ENCODE data around the gene ELF1.

ELF1 gene

DNA sequence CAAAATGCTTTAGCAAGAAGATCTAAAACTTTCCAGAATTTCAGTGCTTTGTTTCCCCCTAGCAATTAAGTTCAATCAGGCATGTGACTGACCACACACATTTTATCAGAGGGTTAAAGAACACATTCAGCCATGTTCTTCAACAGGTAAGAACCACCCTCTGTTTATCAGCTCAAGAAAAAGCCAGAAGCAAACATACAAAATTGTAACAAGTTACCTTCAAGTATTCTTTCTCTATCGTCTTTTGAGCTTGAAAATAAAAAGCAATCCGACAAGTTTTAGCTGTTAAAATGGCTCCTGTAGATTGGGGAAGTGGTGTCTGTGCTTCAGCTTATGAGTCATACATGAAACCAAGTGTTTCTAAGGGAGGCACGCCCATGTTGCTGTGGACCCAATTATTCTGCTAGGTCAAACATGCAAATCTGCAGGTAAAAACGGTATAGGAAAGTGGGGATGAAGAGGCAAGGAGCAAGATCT is at the start of gene ELF1:
ELF1 (minus strand) TSS at position 306 of the 477 bp plus-strand sequence. CDS start 37,262 bp downstream, outside the sequence.
- no peak within 1 kb of the TSS for H3K4me3 ChIP-seq (ENCODE audit: low read length)
- no peak within 1 kb of the TSS for H3K27ac ChIP-seq (ENCODE audit: low read length)
- peaks cover 28% of the 10 kb centered on the region for H3K4me1 ChIP-seq (ENCODE audit: control insufficient read depth, low read depth, low read length)
- H3K36me3 ChIP-seq (ENCODE audit: control insufficient read depth, low read depth, low read length) = no peaks in the 10 kb centered on the region
- no peak within 1 kb of the TSS for H3K9ac ChIP-seq (ENCODE audit: low read length)
- H3K27me3 ChIP-seq (ENCODE audit: control insufficient read depth, insufficient read depth, low read length) = no peaks in the 10 kb centered on the region
- H3K9me3 ChIP-seq (ENCODE audit: control insufficient read depth, low read depth, low read length) = no peaks in the 10 kb centered on the region

DNA sequence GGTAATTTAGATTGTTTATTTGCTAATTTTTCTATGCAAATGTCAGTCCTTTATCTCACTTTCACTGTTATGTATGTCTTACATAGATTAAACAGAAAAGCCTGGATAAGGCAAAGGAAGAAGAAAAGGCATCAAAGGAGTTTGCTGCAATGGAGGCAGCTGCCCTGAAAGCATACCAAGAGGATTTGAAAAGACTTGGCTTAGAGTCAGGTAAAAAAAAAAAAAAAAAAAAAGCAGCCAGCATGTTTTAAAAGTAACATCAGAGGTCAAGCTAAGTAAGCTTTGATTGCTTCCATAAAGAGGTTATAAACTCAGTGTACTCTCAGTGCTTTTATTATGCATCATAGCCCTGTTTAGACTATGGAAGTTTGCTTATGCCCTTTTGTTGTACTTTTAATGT is 46.0 kb upstream of the ELF1 start:
- Histone ChIP-seq H3K4me1 (ENCODE audit: control insufficient read depth, low read depth, low read length) (peaks cover 4% of the 10 kb centered on the region), H3K9me3 (ENCODE audit: control insufficient read depth, low read depth, low read length) (no peaks in the 10 kb centered on the region), H3K4me3 (ENCODE audit: low read length) (no peak overlapping the region), H3K27ac (ENCODE audit: low read length) (no peak overlapping the region), H3K36me3 (ENCODE audit: control insufficient read depth, low read depth, low read length) (peaks cover 42% of the 10 kb centered on the region), H3K9ac (ENCODE audit: low read length) (no peak overlapping the region), H3K27me3 (ENCODE audit: control insufficient read depth, insufficient read depth, low read length) (no peaks in the 10 kb centered on the region)

DNA sequence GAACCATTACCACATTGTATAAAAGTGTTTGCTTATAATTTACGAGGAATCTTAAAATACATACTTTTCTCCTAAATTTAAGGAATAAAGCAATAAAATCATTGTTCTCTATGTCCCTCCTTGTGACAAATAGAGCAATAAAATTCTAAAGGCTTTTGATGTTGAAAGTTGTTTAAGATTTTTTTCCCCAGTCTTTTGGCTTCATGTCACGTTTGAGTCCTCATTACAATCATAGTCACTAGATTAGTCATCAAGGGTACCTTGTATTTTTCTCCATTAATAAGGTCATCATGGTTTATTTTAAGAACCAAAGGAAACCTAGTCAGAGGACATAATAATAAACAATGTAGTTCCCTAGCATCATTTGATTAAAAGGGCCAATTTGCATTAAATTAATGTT is 45.4 kb upstream of the ELF1 start:
- no peak overlapping the region for H3K4me3 ChIP-seq (ENCODE audit: low read length)
- no peak overlapping the region for H3K9ac ChIP-seq (ENCODE audit: low read length)
- peaks cover 38% of the 10 kb centered on the region for H3K36me3 ChIP-seq (ENCODE audit: control insufficient read depth, low read depth, low read length)
- H3K27ac ChIP-seq (ENCODE audit: low read length) = no peak overlapping the region
- H3K9me3 ChIP-seq (ENCODE audit: control insufficient read depth, low read depth, low read length) = no peaks in the 10 kb centered on the region
- peaks cover 4% of the 10 kb centered on the region for H3K4me1 ChIP-seq (ENCODE audit: control insufficient read depth, low read depth, low read length)
- H3K27me3 ChIP-seq (ENCODE audit: control insufficient read depth, insufficient read depth, low read length) = no peaks in the 10 kb centered on the region

DNA sequence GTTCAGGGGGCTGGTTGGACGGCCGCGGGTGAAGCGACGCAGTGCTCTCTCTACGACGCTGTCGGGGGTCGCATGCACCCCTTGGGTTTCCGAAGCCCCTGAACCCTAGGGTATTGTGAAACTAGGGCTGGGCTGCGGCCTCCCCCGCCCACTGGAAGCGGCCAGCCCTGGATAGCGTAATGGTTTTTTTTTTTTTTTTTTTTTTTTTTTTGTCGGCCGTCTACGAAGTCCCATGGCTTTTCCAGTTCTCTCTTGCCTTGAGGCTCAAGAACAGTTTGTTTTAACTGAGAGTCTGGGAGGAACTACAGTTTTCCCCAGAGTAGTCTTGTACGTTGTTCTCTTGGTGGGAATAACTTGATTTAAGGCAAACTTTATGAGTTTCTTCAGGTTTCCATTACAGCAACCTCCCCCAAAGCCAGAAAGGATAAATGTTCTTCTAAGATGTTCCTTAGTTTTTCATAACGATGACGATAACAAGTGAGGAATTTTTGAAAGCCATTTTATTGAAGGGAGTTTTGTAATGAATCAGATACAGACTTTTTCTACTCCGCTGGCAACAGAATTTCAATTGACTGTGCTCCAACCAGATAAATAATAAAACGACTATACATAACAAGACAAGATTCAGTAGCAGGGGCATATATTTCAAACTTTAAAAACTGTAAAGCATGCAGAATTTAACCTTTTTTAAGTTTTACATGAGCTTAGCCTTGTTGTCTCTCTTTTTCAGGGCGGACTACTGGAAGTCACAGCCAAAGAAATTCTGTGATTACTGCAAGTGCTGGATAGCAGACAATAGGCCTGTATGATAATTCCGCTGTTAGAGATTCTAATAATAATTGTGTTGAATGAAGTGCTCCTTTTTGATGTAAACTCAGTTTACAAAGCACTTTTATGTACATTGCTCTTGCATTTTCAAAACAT is 43.1 kb upstream of the ELF1 start:
- no peaks in the 10 kb centered on the region for H3K27me3 ChIP-seq (ENCODE audit: control insufficient read depth, insufficient read depth, low read length)
- peaks cover 8% of the 10 kb centered on the region for H3K4me1 ChIP-seq (ENCODE audit: control insufficient read depth, low read depth, low read length)
- H3K36me3 ChIP-seq (ENCODE audit: control insufficient read depth, low read depth, low read length) = peaks cover 22% of the 10 kb centered on the region
- no peaks in the 10 kb centered on the region for H3K9me3 ChIP-seq (ENCODE audit: control insufficient read depth, low read depth, low read length)
- peak overlapping the region; percentile 91 for H3K4me3 ChIP-seq (ENCODE audit: low read length)
- peak overlapping the region; percentile 87 for H3K9ac ChIP-seq (ENCODE audit: low read length)
- H3K27ac ChIP-seq (ENCODE audit: low read length) = peak overlapping the region; percentile 76

DNA sequence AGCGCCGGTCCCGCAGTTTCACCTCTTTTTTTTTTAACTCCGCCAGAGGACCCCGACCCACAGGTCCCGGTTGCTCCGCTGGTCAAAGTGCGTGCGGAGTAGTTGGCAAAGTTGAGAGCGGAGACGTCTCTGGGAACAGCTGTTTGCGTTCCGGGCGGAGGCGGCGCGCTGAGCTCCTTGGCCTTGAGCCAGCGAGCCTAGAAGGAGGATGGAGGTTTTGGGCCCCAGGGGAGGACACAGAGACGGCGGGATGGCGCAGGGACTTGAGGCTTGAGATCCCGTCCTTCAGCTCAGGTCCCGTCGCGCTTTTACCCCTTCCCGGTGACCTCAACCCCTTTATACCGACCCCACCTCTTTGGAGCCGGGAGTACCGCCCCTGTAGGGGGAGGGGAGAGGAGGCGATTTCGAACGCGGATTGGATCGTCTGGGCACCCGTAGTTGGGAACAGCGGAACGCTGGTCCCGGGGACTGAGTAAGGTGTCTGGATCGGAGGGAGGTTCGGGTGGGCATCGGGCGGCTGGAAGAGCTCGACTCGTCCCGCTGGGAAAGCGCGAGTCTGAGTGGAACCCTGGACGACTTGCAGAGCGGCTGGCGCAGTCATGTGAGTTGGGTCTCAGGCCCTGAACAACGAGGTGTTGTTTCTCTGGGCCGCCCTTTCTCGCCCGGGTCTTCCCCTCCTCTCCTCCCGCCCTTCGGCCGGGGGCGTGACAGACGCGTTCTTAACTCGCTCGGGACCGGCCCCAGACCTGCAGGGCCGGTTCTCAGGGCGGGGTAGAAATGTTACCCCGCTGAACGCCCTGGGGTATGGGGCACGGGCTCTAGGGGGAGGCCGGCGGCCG is 42.2 kb upstream of the ELF1 start, which contains the start of gene WBP4:
WBP4 (plus strand) TSS at position 435 of the 839 bp plus-strand sequence; CDS start at position 600, 165 bp downstream.
- H3K9me3 ChIP-seq (ENCODE audit: control insufficient read depth, low read depth, low read length) = no peaks in the 10 kb centered on the region
- peaks cover 13% of the 10 kb centered on the region for H3K36me3 ChIP-seq (ENCODE audit: control insufficient read depth, low read depth, low read length)
- no peaks in the 10 kb centered on the region for H3K27me3 ChIP-seq (ENCODE audit: control insufficient read depth, insufficient read depth, low read length)
- peak within 1 kb of the TSS; percentile 91 for H3K4me3 ChIP-seq (ENCODE audit: low read length)
- H3K27ac ChIP-seq (ENCODE audit: low read length) = peak within 1 kb of the TSS; percentile 76
- peak within 1 kb of the TSS; percentile 87 for H3K9ac ChIP-seq (ENCODE audit: low read length)
- H3K4me1 ChIP-seq (ENCODE audit: control insufficient read depth, low read depth, low read length) = peaks cover 8% of the 10 kb centered on the region

DNA sequence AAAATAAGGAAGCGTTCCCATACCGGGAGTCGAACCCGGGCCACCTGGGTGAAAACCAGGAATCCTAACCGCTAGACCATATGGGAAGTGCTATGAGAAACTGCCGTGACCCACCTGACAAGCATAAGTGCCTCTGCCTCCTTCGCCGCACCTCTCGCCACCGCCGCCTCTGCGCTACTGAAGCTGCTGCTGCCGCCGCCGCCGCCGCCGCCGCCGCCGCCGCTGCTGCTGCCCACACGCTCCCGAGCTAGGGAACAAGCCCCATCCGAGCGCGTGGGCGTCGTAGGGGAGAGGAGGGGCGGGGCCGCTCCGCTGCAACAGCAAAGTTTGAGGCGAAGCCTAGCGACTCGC is 41.6 kb upstream of the ELF1 start:
- Histone ChIP-seq H3K9ac (ENCODE audit: low read length) (peak overlapping the region; percentile 87), H3K4me3 (ENCODE audit: low read length) (peak overlapping the region; percentile 91), H3K36me3 (ENCODE audit: control insufficient read depth, low read depth, low read length) (peaks cover 9% of the 10 kb centered on the region), H3K4me1 (ENCODE audit: control insufficient read depth, low read depth, low read length) (peaks cover 8% of the 10 kb centered on the region), H3K27me3 (ENCODE audit: control insufficient read depth, insufficient read depth, low read length) (no peaks in the 10 kb centered on the region), H3K9me3 (ENCODE audit: control insufficient read depth, low read depth, low read length) (no peaks in the 10 kb centered on the region), H3K27ac (ENCODE audit: low read length) (peak overlapping the region; percentile 76)

DNA sequence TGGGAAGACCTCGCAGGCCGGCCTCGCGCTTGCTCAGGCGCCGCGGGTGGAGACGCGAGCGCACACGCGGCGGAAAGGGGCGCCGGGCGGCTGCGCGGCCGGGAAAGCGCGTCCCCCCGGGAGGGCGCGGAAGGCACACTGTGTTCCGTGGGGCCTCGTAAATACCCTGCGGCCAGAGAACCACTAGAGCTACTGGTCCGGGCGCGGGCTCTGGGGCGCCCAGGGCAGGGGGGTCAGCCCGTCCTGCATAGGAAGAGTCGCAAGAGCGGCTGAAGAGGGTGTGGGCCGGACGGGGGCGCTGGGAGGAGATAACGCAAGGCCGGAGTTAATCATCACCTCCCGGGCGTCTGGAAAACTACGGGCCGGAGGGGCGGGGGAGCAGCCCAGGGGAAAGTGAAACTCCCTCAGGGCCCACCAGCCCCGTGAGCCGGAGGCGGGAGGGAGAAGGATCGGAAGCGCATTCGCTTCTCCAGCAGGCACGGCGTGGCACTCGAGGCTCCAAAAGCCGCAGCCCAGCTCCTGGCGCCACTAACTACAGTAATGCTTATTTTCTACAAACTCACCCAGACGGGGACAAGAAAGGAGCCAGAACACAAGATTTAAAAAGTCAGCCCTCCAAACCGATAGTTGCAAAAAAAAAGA is 41.1 kb upstream of the ELF1 start:
- Histone ChIP-seq H3K4me1 (ENCODE audit: control insufficient read depth, low read depth, low read length) (peaks cover 8% of the 10 kb centered on the region), H3K36me3 (ENCODE audit: control insufficient read depth, low read depth, low read length) (peaks cover 4% of the 10 kb centered on the region), H3K4me3 (ENCODE audit: low read length) (peak overlapping the region; percentile 91), H3K9me3 (ENCODE audit: control insufficient read depth, low read depth, low read length) (no peaks in the 10 kb centered on the region), H3K27me3 (ENCODE audit: control insufficient read depth, insufficient read depth, low read length) (no peaks in the 10 kb centered on the region), H3K27ac (ENCODE audit: low read length) (peak overlapping the region; percentile 76), H3K9ac (ENCODE audit: low read length) (peak overlapping the region; percentile 87)

DNA sequence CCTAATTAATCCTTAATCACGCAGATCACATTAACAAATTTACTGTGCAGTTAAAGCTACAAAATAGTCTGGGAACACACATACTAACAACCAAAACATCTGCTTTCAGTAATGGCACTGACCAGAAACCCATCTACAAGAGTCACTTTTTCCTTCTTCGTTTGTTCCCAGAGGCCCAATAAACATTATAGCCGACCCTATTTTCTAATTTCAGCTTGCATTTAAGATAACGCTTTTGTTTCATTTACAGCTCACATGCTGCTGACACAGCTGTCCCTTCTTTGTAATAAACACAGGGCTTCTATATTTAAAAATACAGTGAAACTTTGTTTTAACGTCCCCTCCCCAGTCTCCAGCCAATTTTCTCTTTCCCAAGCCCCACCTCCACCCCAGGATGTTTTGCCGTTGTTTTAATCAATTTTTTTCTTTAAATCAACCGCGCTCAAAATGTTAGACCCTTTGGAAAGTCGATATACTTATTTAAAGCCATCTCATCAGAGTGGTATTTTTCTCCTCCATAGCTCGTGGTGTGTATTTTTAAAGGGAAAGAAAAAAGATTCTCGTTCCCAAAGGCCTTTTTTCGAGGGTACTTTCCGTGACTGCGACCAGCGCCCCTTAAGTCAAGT is 40.5 kb upstream of the ELF1 start:
- Histone ChIP-seq H3K4me3 (ENCODE audit: low read length) (peak overlapping the region; percentile 91), H3K9ac (ENCODE audit: low read length) (peak overlapping the region; percentile 87), H3K9me3 (ENCODE audit: control insufficient read depth, low read depth, low read length) (no peaks in the 10 kb centered on the region), H3K4me1 (ENCODE audit: control insufficient read depth, low read depth, low read length) (peaks cover 8% of the 10 kb centered on the region), H3K36me3 (ENCODE audit: control insufficient read depth, low read depth, low read length) (no peaks in the 10 kb centered on the region), H3K27me3 (ENCODE audit: control insufficient read depth, insufficient read depth, low read length) (no peaks in the 10 kb centered on the region), H3K27ac (ENCODE audit: low read length) (peak overlapping the region; percentile 76)

DNA sequence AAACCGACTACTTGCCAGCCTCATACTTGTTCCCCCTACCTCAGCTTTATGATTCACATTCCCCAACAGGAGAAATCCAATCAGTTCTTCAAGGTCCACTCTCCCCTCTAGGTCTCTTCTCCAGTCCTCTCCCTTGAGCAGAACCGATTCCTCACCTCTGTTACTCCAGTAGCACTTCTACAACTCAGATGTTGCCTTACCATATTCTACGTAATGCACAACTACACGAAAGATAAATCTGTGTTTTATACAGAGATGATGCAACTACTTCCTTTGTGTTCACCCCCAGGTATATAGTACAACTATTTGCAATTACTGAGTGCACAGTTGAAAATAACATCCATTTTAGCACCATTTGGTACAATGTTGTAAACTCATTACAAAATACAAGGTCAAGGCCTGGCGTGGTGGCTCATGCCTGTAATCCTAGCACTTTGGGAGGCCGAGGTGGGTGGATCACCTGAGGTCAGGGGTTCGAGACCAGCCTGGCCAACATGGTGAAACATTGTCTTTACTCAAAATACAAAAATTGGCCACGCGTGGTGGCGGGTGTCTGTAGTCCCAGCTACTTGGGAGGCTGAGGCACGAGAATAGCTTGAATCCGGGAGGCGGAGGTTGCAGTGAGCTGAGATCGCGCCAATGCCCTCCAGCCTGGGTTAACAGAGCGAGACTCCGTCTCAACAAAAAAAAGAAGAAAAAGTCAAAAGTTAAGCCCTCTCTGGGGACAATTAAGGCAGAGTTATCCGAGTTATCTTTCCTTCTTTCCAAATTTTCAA is 39.4 kb upstream of the ELF1 start:
- Histone ChIP-seq H3K4me3 (ENCODE audit: low read length) (peak overlapping the region; percentile 91), H3K36me3 (ENCODE audit: control insufficient read depth, low read depth, low read length) (no peaks in the 10 kb centered on the region), H3K27me3 (ENCODE audit: control insufficient read depth, insufficient read depth, low read length) (no peaks in the 10 kb centered on the region), H3K9me3 (ENCODE audit: control insufficient read depth, low read depth, low read length) (no peaks in the 10 kb centered on the region), H3K9ac (ENCODE audit: low read length) (no peak overlapping the region), H3K4me1 (ENCODE audit: control insufficient read depth, low read depth, low read length) (peaks cover 8% of the 10 kb centered on the region), H3K27ac (ENCODE audit: low read length) (no peak overlapping the region)

DNA sequence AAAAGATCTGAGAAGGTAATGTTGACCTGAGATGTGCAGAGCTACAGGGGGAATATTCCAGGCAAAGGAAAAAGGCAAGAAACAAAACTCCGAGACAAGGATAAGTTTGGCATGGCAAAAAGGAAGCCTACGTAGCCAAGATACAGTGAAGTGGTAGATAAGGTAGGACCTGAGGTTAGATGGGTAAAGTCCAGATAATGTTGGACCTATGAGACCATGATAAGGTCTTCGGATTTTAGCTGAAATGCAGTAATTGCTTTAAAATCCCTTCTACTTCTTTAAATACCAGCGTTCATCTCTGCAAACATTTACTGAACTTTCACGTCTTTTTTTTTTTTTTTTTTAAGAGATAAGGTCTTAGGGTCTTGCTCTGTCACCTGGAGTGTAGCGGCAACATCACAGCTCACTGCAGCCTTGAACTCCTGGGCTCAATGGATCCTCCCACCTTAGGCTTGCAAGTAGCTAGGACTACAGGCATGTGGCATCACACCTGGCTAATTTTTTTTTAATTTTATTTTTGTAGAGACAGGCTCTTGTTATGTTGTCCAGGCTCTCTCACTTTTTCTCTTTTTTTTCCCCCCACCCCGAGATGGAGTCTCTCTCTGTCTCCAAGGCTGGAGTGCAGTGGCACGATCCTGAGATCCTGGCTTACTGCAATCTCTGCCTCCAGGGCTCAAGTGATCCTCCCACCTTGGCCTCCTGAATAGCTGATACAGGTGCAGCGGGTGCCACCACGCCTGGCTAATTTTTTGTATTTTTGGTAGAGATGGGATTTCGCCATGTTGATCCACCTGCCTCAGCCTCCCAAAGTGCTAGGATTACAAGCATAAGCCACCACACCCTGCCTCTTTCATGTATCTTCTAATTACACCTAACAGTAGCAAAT is 38.0 kb upstream of the ELF1 start:
- Histone ChIP-seq H3K27me3 (ENCODE audit: control insufficient read depth, insufficient read depth, low read length) (no peaks in the 10 kb centered on the region), H3K27ac (ENCODE audit: low read length) (no peak overlapping the region), H3K9ac (ENCODE audit: low read length) (no peak overlapping the region), H3K4me1 (ENCODE audit: control insufficient read depth, low read depth, low read length) (peaks cover 4% of the 10 kb centered on the region), H3K4me3 (ENCODE audit: low read length) (no peak overlapping the region), H3K36me3 (ENCODE audit: control insufficient read depth, low read depth, low read length) (no peaks in the 10 kb centered on the region), H3K9me3 (ENCODE audit: control insufficient read depth, low read depth, low read length) (no peaks in the 10 kb centered on the region)
